Measurements from ENCODE around the gene HDAC4.

Gene HDAC4

GRCh38 chr2:239275847-239276831, 124.7 kb downstream of the HDAC4 start:
- DNase-seq = no peak

GRCh38 chr2:239275044-239275685, 125.7 kb downstream of the HDAC4 start:
- DNase-seq = peak; percentile 75 to 81

GRCh38 chr2:239274391-239275043, 126.3 kb downstream of the HDAC4 start:
- no peak for DNase-seq

GRCh38 chr2:239273280-239274234, 127.3 kb downstream of the HDAC4 start:
- no peak for DNase-seq

GRCh38 chr2:239272626-239273025, 128.2 kb downstream of the HDAC4 start:
- no peak for DNase-seq

GRCh38 chr2:239271882-239272281, 128.9 kb downstream of the HDAC4 start:
- DNase-seq = no peak

GRCh38 chr2:239271471-239271870, 129.3 kb downstream of the HDAC4 start:
- no peak for DNase-seq

- no peak for DNase-seq
Measured at GRCh38 chr2:239269916-239270315, 130.9 kb downstream of the HDAC4 start.

- no peak for DNase-seq
Measured at GRCh38 chr2:239269173-239269885, 131.5 kb downstream of the HDAC4 start.

GRCh38 chr2:239268549-239268948, 132.3 kb downstream of the HDAC4 start:
- no peak for DNase-seq

- DNase-seq = no peak
Measured at GRCh38 chr2:239268082-239268481, 132.7 kb downstream of the HDAC4 start.

- peak; percentile 84 to 88 for DNase-seq
Measured at GRCh38 chr2:239267288-239267951, 133.4 kb downstream of the HDAC4 start.

GRCh38 chr2:239266779-239267287, 134.0 kb downstream of the HDAC4 start:
- no peak for DNase-seq

- DNase-seq = no peak
Measured at GRCh38 chr2:239266434-239266766, 134.4 kb downstream of the HDAC4 start.

- no peak for DNase-seq
Measured at GRCh38 chr2:239265681-239266433, 135.0 kb downstream of the HDAC4 start.

GRCh38 chr2:239264838-239265651, 135.8 kb downstream of the HDAC4 start:
- DNase-seq = peak; percentile 47 to 61

- DNase-seq = no peak
Measured at GRCh38 chr2:239264492-239264837, 136.4 kb downstream of the HDAC4 start.

- no peak for DNase-seq
Measured at GRCh38 chr2:239263669-239264491, 136.9 kb downstream of the HDAC4 start.

All from stimulated activated CD4-positive, alpha-beta T cell treated with anti-CD3 and anti-CD28 coated beads, Interleukin-2, amount 100 ng/mL, for 24 hours (primary cell).